WTC11 (cell line): ENCODE results near the gene ANKRD23.

ENCODE experiments used
- ATF2 ChIP-seq: sonication (generic); formaldehyde crosslinking; IDR thresholded peaks from 2 replicates; pipeline ENCODE4 v1.8.1; 2022; ENCODE audit warnings: low read depth, missing genetic modification reagents, borderline replicate concordance
- CTCF ChIP-seq: fragments of 200-600 bp; IDR thresholded peaks from 2 replicates; pipeline ENCODE4 v1.8.0; 2022; ENCODE audit warnings: antibody characterized with exemption
- HMGXB4 ChIP-seq: sonication (generic); formaldehyde crosslinking; IDR thresholded peaks from 2 replicates; pipeline ENCODE4 v1.8.1; 2023; ENCODE audit warnings: mild to moderate bottlenecking, moderate library complexity, missing genetic modification reagents
- MAX ChIP-seq: sonication (generic); formaldehyde crosslinking; IDR thresholded peaks from 2 replicates; pipeline ENCODE4 v1.8.0; 2022; ENCODE audit warnings: mild to moderate bottlenecking, missing genetic modification reagents
- TEAD4 ChIP-seq: sonication (generic); formaldehyde crosslinking; IDR thresholded peaks from 2 replicates; pipeline ENCODE4 v1.8.0; 2022; ENCODE audit warnings: mild to moderate bottlenecking, missing genetic modification reagents
- ZNF138 ChIP-seq: sonication (generic); formaldehyde crosslinking; conservative IDR thresholded peaks from 2 replicates; pipeline ENCODE4 v1.8.1; 2022; ENCODE audit warnings: mild to moderate bottlenecking, moderate library complexity, missing genetic modification reagents

- no peak for TF ChIP-seq CTCF
- no peak for TF ChIP-seq TEAD4
- no peak for TF ChIP-seq MAX (CRISPR knock-in tag)
- no peak for TF ChIP-seq ZNF138 (CRISPR knock-in tag)
- TF ChIP-seq HMGXB4 (CRISPR knock-in tag): no peak
- TF ChIP-seq ATF2 (CRISPR knock-in tag): no peak
Observed at GRCh38 chr2:96866149-96866548, 22.3 kb upstream of the ANKRD23 start.
